Measurements from ENCODE around the gene HPCAL1. TPM values are rescaled to one million over a fixed set of nuclear protein-coding genes. Genes with fewer than 3 reads are reported as not detected.

HPCAL1 gene
- total RNA-seq, 3 donors from 2014 or later: 42.0 to 98.1 (median 47.7) TPM

DNA sequence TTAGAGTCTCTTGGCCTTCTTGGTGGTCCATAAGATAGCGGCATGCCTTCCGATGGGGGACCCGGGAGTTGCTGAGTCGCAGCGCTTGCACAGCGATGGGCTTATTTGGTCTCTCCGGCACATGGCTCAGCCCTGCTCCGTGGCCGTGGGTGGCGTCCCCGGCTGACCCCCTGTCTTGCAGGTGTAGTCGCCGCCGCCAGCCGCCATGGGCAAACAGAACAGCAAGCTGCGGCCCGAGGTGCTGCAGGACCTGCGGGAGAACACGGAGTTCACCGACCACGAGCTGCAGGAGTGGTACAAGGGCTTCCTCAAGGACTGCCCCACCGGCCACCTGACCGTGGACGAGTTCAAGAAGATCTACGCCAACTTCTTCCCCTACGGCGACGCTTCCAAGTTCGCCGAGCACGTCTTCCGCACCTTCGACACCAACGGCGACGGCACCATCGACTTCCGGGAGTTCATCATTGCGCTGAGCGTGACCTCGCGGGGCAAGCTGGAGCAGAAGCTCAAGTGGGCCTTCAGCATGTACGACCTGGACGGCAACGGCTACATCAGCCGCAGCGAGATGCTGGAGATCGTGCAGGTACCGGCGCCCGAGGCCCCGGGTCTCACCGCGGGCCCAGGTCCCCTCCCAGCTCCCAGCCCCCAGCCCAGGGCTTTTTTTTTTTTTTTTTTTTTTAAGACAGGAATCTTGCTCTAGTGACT, 117.0 kb downstream of the HPCAL1 start:
- Histone ChIP-seq H3K4me3 (no peak overlapping the region), H3K36me3 (ENCODE audit: low read depth) (no peaks in the 10 kb centered on the region), H3K4me1 (ENCODE audit: low read depth) (peaks cover 16% of the 10 kb centered on the region), H3K9me3 (no peaks in the 10 kb centered on the region)
- no peak for ATAC-seq
- TF ChIP-seq, protein P1, sequence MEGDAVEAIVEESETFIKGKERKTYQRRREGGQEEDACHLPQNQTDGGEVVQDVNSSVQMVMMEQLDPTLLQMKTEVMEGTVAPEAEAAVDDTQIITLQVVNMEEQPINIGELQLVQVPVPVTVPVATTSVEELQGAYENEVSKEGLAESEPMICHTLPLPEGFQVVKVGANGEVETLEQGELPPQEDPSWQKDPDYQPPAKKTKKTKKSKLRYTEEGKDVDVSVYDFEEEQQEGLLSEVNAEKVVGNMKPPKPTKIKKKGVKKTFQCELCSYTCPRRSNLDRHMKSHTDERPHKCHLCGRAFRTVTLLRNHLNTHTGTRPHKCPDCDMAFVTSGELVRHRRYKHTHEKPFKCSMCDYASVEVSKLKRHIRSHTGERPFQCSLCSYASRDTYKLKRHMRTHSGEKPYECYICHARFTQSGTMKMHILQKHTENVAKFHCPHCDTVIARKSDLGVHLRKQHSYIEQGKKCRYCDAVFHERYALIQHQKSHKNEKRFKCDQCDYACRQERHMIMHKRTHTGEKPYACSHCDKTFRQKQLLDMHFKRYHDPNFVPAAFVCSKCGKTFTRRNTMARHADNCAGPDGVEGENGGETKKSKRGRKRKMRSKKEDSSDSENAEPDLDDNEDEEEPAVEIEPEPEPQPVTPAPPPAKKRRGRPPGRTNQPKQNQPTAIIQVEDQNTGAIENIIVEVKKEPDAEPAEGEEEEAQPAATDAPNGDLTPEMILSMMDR (IDR thresholded peaks at IDR 0.05): no peak
- DNase-seq: peak in 1 of 3 donors; percentile 55
- intact Hi-C loops (cut with DNase I, micrococcal nuclease): loop anchor here in 1 of 2 donors (10.0 kb wide), 1 partner anchor 285 kb away; no protein-coding TSS in a partner anchor

DNA sequence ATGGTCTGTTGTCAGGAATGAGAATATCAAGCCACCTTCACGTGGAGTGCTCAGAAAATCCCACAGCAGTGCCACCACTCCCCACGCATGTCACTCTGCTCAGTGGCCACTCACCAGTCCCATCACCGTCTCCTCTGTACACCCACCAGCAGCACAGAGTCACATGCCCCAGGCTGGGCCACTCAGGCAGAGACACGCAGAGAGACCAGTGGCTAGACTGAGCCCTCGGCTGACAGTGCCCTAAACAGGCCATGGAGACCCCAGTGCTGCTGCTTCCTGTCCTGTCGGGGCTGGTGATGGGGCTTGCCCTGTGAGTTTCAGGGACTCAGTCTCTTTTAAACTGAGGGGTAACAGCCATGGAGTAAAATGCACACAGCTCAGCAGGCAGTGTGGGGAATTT, 119.5 kb downstream of the HPCAL1 start:
- H3K4me1 ChIP-seq (ENCODE audit: low read depth): peaks cover 8% of the 10 kb centered on the region
- intact Hi-C loops (cut with DNase I, micrococcal nuclease): no loop called here
- no peak overlapping the region for H3K4me3 ChIP-seq
- no peak for ATAC-seq
- no peaks in the 10 kb centered on the region for H3K36me3 ChIP-seq (ENCODE audit: low read depth)
- H3K9me3 ChIP-seq: no peaks in the 10 kb centered on the region
- TF ChIP-seq, protein P1 (IDR thresholded peaks at IDR 0.05): no peak
- peak in 1 of 3 donors; percentile 33 for DNase-seq

DNA sequence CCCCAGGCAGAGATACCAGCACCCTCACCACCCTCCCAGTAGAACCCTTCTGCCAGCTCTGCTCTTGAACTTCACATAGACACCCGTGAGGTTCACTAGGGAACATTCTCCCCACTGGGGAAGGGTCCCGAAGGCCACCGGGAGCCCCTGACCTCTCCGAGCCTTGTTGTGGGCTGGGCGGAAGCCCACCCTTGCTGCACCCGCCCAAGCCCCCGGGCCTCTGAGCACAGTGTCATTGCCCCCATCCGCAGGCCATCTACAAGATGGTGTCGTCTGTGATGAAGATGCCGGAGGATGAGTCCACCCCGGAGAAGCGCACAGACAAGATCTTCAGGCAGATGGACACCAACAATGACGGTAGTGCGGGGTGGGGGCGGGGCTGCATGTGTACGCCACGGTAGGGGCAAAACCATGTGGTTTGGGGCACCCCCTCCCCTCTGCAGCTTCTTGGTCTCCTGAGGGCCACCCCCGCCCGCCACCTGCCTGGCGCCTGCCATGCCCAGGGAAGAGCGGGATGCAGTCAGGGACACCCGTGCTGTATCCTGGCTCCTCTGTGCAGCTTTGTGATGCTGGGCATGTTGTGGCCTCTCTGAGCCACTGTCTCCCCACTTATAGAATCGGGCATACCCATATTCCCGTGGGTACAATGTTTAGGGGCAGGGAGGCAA, 120.2 kb downstream of the HPCAL1 start:
- H3K9me3 ChIP-seq: no peaks in the 10 kb centered on the region
- H3K4me1 ChIP-seq (ENCODE audit: low read depth): peaks cover 7% of the 10 kb centered on the region
- TF ChIP-seq, protein P1 (IDR thresholded peaks at IDR 0.05): no peak
- intact Hi-C loops (cut with DNase I, micrococcal nuclease): no loop called here
- H3K4me3 ChIP-seq: no peak overlapping the region
- ATAC-seq (no peak), DNase-seq (peak in 2 of 3 donors; percentile 23 to 28)
- no peaks in the 10 kb centered on the region for H3K36me3 ChIP-seq (ENCODE audit: low read depth)

DNA sequence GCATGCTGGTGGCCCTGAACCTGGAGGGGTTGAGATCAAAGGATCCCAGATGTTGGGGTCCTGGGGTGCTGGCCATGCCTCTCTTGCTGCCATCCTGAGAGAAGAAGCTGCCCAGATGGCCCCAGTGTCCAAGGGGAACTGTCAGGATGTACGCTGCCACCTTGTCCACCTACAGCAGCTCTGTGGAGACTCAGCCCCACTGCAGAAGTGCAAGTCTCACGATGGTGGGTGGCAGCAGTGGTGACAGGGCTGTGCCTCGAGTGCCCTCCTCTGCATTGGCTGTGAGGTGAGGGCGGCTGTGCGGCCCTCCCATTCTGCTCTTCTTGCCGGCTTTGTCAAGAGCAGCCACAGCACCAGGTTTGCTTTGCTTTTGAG, 120.7 kb downstream of the HPCAL1 start:
- H3K4me1 ChIP-seq (ENCODE audit: low read depth): peaks cover 2% of the 10 kb centered on the region
- no peaks in the 10 kb centered on the region for H3K36me3 ChIP-seq (ENCODE audit: low read depth)
- no peak overlapping the region for H3K4me3 ChIP-seq
- peak in 1 of 3 donors; percentile 22 for DNase-seq
- ATAC-seq: no peak
- no peaks in the 10 kb centered on the region for H3K9me3 ChIP-seq
- TF ChIP-seq, protein P1 (IDR thresholded peaks at IDR 0.05): no peak
- intact Hi-C loops (cut with DNase I, micrococcal nuclease): no loop called here

DNA sequence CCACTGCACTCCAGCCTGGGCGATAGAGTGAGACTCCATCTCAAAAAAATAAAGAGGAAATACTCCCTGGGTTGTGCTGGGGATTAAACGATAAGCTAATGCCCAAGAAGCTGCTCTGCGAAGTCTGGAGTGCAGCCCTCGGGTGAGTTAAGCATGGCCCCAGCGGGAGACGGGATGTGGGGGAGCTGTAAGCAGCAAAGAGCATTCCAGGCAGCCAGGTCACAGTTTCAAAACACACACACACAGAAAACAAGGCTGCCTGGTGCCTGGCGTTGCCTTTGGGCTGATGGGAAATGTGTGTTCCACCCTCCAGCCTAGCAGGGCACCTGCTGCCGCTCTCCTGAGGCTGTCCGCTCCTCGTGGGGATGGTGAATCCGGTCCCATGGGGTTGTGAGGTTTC, 121.3 kb downstream of the HPCAL1 start:
- H3K36me3 ChIP-seq (ENCODE audit: low read depth): no peaks in the 10 kb centered on the region
- ATAC-seq (no peak), DNase-seq (no peak)
- TF ChIP-seq, protein P1 (IDR thresholded peaks at IDR 0.05): no peak
- H3K4me3 ChIP-seq: no peak overlapping the region
- H3K4me1 ChIP-seq (ENCODE audit: low read depth): peaks cover 5% of the 10 kb centered on the region
- H3K9me3 ChIP-seq: no peaks in the 10 kb centered on the region
- intact Hi-C loops (cut with DNase I, micrococcal nuclease): no loop called here
